NCI-H187 (cell line): Measurements from ENCODE around the gene TIGD1.

ENCODE experiments used
- DNase-seq, 2 experiments: peaks; one replicate each; lab custom pipeline; 2025; lab: John Stamatoyannopoulos, UW

Gene TIGD1

GRCh38 chr2:232501794-232502390, 48.5 kb downstream of the TIGD1 start:
- no peak for DNase-seq

- DNase-seq = no peak
Measured at GRCh38 chr2:232501331-232501771, 49.0 kb downstream of the TIGD1 start.

- no peak for DNase-seq
Measured at GRCh38 chr2:232498452-232498851, 51.9 kb downstream of the TIGD1 start.
